CD4-positive, alpha-beta T cell (primary cell): Measurements from ENCODE around the gene IPCEF1. TPM values are rescaled to one million over a fixed set of nuclear protein-coding genes. Genes with fewer than 3 reads are reported as not detected.
"Not testable (repeated sequence)": the region's sequence is repeated elsewhere in the genome, so short reads cannot be mapped to it uniquely, and the experiment has no call there.

ENCODE experiments used
- ATAC-seq: fragments of 200-7000 bp; cut with Tn5 transposase; one replicate; pipeline ENCODE4 v1.10.0; 2022; ENCODE audit warnings: mild to moderate bottlenecking; ENCODE audit not compliant: poor library complexity
- CTCF ChIA-PET: fragments of 350-600 bp; sonication (Branson Sonifier 250); formaldehyde crosslinking; loops from one replicate; lab custom pipeline; 2021; ENCODE audit warnings: antibody characterized with exemption, inconsistent platforms; lab: Charles Lee
- POLR2A ChIA-PET: fragments of 350-600 bp; sonication (Branson Sonifier 250); formaldehyde crosslinking; loops from one replicate; lab custom pipeline; 2021; ENCODE audit warnings: antibody characterized with exemption, inconsistent platforms; lab: Charles Lee
- DNase-seq, 14 experiments: peaks; one replicate each; pipeline ENCODE4 v3.0.0-alpha.2; 2013 to 2020; ENCODE audit warnings: mixed read lengths in 2 of 14
- H3K27ac ChIP-seq, 2 donors: one replicate each; pipeline versions ENCODE4 v1.5.1 to v1.7.0; 2013; ENCODE audit warnings: low read length in 2 of 2, low read depth in 1 of 2, mild to moderate bottlenecking in 1 of 2
- H3K27me3 ChIP-seq, 2 experiments: 1 replicate in 1 of 2; 2 replicates in 1 of 2; pipeline versions ENCODE4 v1.6.1 to v1.7.0; 2013; ENCODE audit warnings: low read length in 2 of 2, control low read depth in 1 of 2, mild to moderate bottlenecking in 1 of 2, moderate library complexity in 1 of 2; ENCODE audit not compliant: insufficient read depth in 2 of 2, control insufficient read depth in 1 of 2
- H3K36me3 ChIP-seq: one replicate; pipeline ENCODE4 v1.6.1; 2013; ENCODE audit warnings: low read length, control low read depth; ENCODE audit not compliant: insufficient read depth
- H3K4me1 ChIP-seq: one replicate; pipeline ENCODE4 v1.6.1; 2013; ENCODE audit warnings: low read length, control low read depth; ENCODE audit not compliant: insufficient read depth
- H3K4me3 ChIP-seq: one replicate; pipeline ENCODE4 v1.5.1; 2013; ENCODE audit warnings: mild to moderate bottlenecking, low read length, moderate library complexity
- H3K9me3 ChIP-seq, 2 experiments: 1 replicate in 1 of 2; 2 replicates in 1 of 2; pipeline versions ENCODE4 v1.6.1 to v1.7.0; 2013; ENCODE audit warnings: low read length in 2 of 2, mild to moderate bottlenecking in 2 of 2, control low read depth in 1 of 2, moderate library complexity in 1 of 2; ENCODE audit not compliant: control insufficient read depth in 1 of 2, insufficient read depth in 1 of 2
- H3K27ac Mint-ChIP-seq: one replicate; pipeline ENCODE4 v1.8.0; 2020; ENCODE audit warnings: mixed read lengths
- H3K27me3 Mint-ChIP-seq: one replicate; pipeline ENCODE4 v1.8.0; 2021; ENCODE audit warnings: mixed read lengths
- H3K36me3 Mint-ChIP-seq: one replicate; pipeline ENCODE4 v1.8.0; 2021; ENCODE audit warnings: low read depth, mixed read lengths
- H3K4me1 Mint-ChIP-seq: one replicate; pipeline ENCODE4 v1.8.0; 2021; ENCODE audit warnings: low read depth, mixed read lengths
- H3K4me3 Mint-ChIP-seq: one replicate; pipeline ENCODE4 v1.8.0; 2020; ENCODE audit warnings: mild to moderate bottlenecking, mixed read lengths
- H3K9me3 Mint-ChIP-seq: one replicate; pipeline ENCODE4 v1.8.0; 2020; ENCODE audit warnings: mixed read lengths
- CTCF ChIP-seq: fragments of 200-600 bp; IDR thresholded peaks from one replicate; pipeline ENCODE4 v1.8.0; 2022; ENCODE audit warnings: antibody characterized with exemption, mild to moderate bottlenecking
- intact Hi-C, 2 experiments: fragments of 100-400 bp; cut with DNase I in 1 of 2; cut with micrococcal nuclease in 1 of 2; formaldehyde crosslinking; loops; one replicate each; pipeline versions ENCODE4 v1.15.1 to v1.9.0; 2023 to 2025; cut with DNase I, micrococcal nuclease
- total RNA-seq, 174 experiments: library from RNA in 2 of 174; stranded (reverse) in 2 of 174; gene quantifications; one replicate each; pipeline ENCODE4 v1.2.3 and lab custom pipeline; 2021 to 2026

IPCEF1 gene
- total RNA-seq, 2 experiments from 2014 or later = 92.4 to 96.8 TPM

- DNase-seq = no peak
- intact Hi-C loops = no loop called here
- CTCF ChIA-PET = no interaction called here
Observed at GRCh38 chr6:154314084-154314483, 42.5 kb downstream of the IPCEF1 start.

GRCh38 chr6:154308986-154309385 is 47.6 kb downstream of the IPCEF1 start:
- DNase-seq (no peak), ATAC-seq (no peak)
- POLR2A ChIA-PET = no interaction called here
- CTCF ChIA-PET = no interaction called here
- peaks cover 0 to 3% of the 10 kb centered on the region in 2 experiments for H3K9me3 ChIP-seq
- no peak overlapping the region for H3K4me3 ChIP-seq
- Mint-ChIP-seq H3K4me1 (no peaks in the 10 kb centered on the region), H3K4me3 (no peak overlapping the region), H3K27me3 (no peaks in the 10 kb centered on the region), H3K9me3 (no peaks in the 10 kb centered on the region), H3K27ac (no peak overlapping the region), H3K36me3 (no peaks in the 10 kb centered on the region)
- H3K27ac ChIP-seq = no peak overlapping the region
- H3K4me1 ChIP-seq = no peaks in the 10 kb centered on the region
- H3K36me3 ChIP-seq = no peaks in the 10 kb centered on the region
- intact Hi-C loops = no loop called here
- no peaks in the 10 kb centered on the region for H3K27me3 ChIP-seq
- TF ChIP-seq CTCF = no peak

More at GRCh38 chr6:154314084-154314483, 42.5 kb downstream of the IPCEF1 start:
- no peaks in the 10 kb centered on the region for H3K4me1 ChIP-seq
- POLR2A ChIA-PET = no interaction called here
- Mint-ChIP-seq H3K27me3 (no peaks in the 10 kb centered on the region), H3K36me3 (no peaks in the 10 kb centered on the region), H3K9me3 (no peaks in the 10 kb centered on the region), H3K4me3 (no peak overlapping the region), H3K4me1 (no peaks in the 10 kb centered on the region), H3K27ac (no peak overlapping the region)
- ATAC-seq = no peak
- no peak for TF ChIP-seq CTCF
- H3K9me3 ChIP-seq = peaks cover 0 to 3% of the 10 kb centered on the region in 2 experiments
- H3K27me3 ChIP-seq = no peaks in the 10 kb centered on the region
- H3K27ac ChIP-seq = no peak overlapping the region
- no peak overlapping the region for H3K4me3 ChIP-seq
- no peaks in the 10 kb centered on the region for H3K36me3 ChIP-seq

- Mint-ChIP-seq H3K4me1 (no peaks in the 10 kb centered on the region), H3K27ac (no peak overlapping the region), H3K4me3 (no peak overlapping the region), H3K27me3 (no peaks in the 10 kb centered on the region), H3K9me3 (no peaks in the 10 kb centered on the region), H3K36me3 (no peaks in the 10 kb centered on the region)
- POLR2A ChIA-PET = no interaction called here
- no peaks in the 10 kb centered on the region for H3K36me3 ChIP-seq
- ATAC-seq = no peak
- no peak overlapping the region for H3K27ac ChIP-seq
- H3K27me3 ChIP-seq = no peaks in the 10 kb centered on the region
- DNase-seq = no peak
- H3K4me3 ChIP-seq = no peak overlapping the region
- TF ChIP-seq CTCF = no peak
- H3K4me1 ChIP-seq = no peaks in the 10 kb centered on the region
- CTCF ChIA-PET = no interaction called here
- peaks cover 0 to 3% of the 10 kb centered on the region in 2 experiments for H3K9me3 ChIP-seq
- intact Hi-C loops = no loop called here
Observed at GRCh38 chr6:154307696-154308425, 48.7 kb downstream of the IPCEF1 start.

- H3K4me3 Mint-ChIP-seq, H3K9me3 Mint-ChIP-seq, POLR2A ChIA-PET, ATAC-seq, H3K36me3 ChIP-seq, H3K27ac Mint-ChIP-seq, H3K27me3 ChIP-seq, intact Hi-C loops, H3K9me3 ChIP-seq, H3K27me3 Mint-ChIP-seq, DNase-seq, H3K4me1 Mint-ChIP-seq, H3K27ac ChIP-seq, H3K4me1 ChIP-seq, H3K36me3 Mint-ChIP-seq, CTCF ChIA-PET, H3K4me3 ChIP-seq: not testable (repeated sequence)
Observed at GRCh38 chr6:154307147-154307546, 49.5 kb downstream of the IPCEF1 start.
